K562 (cell line): Measurements from ENCODE around the gene SCMH1. TPM values are rescaled to one million over a fixed set of nuclear protein-coding genes. Genes with fewer than 3 reads are reported as not detected.

ENCODE experiments used
- ATAC-seq: fragments of 200-7000 bp; cut with Tn5 transposase; 3 replicates; pipeline ENCODE4 v1.9.1; 2020; ENCODE audit warnings: moderate library complexity
- BruUV-seq: library from RNA; stranded (reverse); fragments of 400-500 nt; replicated peaks from 2 replicates; lab custom pipeline; 2021; lab: Mats Ljungman, UMichigan
- CTCF ChIA-PET: fragments of 300-600 bp; formaldehyde crosslinking; extraction: SDS; loops from one replicate; lab custom pipeline; 2021; ENCODE audit warnings: low intra/inter-chr PET ratio; lab: Yijun Ruan, JAX
- POLR2A ChIA-PET: fragments of 300-600, 350-650 bp; sonication (Branson Sonifier 250); formaldehyde crosslinking; extraction: SDS; loops from one replicate; lab custom pipeline; 2021; ENCODE audit warnings: antibody characterized with exemption, inconsistent platforms; lab: Yijun Ruan, JAX
- DNase-seq, 4 experiments: peaks; one replicate each; pipeline versions ENCODE4 v3.0.0 to v3.0.0-alpha.2; 2011 to 2018; ENCODE audit warnings: low spot score in 3 of 4, mixed read lengths in 3 of 4; ENCODE audit errors: extremely low read depth in 1 of 4
- FAIRE-seq: peaks from 2 replicates; lab custom pipeline; 2011; peaks lifted over from hg19 to GRCh38; lab: Jason Lieb, UNC
- H2AFZ ChIP-seq: 2 replicates; pipeline ENCODE4 v1.6.0; 2011; ENCODE audit warnings: low read depth, low read length, control low read depth, inconsistent platforms
- H3K27ac ChIP-seq: fragments of 200-600 bp; 3 replicates; pipeline ENCODE4 v1.8.0; 2011; ENCODE audit warnings: low read depth, mild to moderate bottlenecking, control low read depth, inconsistent platforms, low read length, moderate library complexity, mixed read lengths; ENCODE audit errors: extremely low read depth
- H3K27me3 ChIP-seq, 2 experiments: fragments of 300-600 bp in 1 of 2; 2 replicates in 1 of 2; 3 replicates in 1 of 2; pipeline versions ENCODE4 v1.6.0 to v1.8.0; 2011; ENCODE audit warnings: inconsistent platforms in 2 of 2, low read length in 2 of 2, mild to moderate bottlenecking in 1 of 2, mixed read lengths in 1 of 2, moderate library complexity in 1 of 2; ENCODE audit not compliant: control insufficient read depth in 2 of 2, insufficient read depth in 2 of 2
- H3K36me3 ChIP-seq: fragments of 300-600 bp; 3 replicates; pipeline ENCODE4 v1.8.0; 2011; ENCODE audit warnings: mild to moderate bottlenecking, low read length, inconsistent platforms; ENCODE audit not compliant: control insufficient read depth, insufficient read depth
- H3K4me1 ChIP-seq, 2 experiments: fragments of 200-600 bp in 1 of 2; replicated peaks in 1 of 2; 2 replicates in 1 of 2; 3 replicates in 1 of 2; pipeline versions ENCODE4 v1.5.1 to v1.8.0; 2011; ENCODE audit warnings: inconsistent platforms in 2 of 2, low read length in 2 of 2, mild to moderate bottlenecking in 1 of 2, mixed read lengths in 1 of 2, moderate library complexity in 1 of 2; ENCODE audit not compliant: control insufficient read depth in 2 of 2, insufficient read depth in 2 of 2
- H3K4me2 ChIP-seq: 2 replicates; pipeline ENCODE4 v1.6.1; 2011; ENCODE audit warnings: low read length, control low read depth, inconsistent platforms, mixed read lengths; ENCODE audit not compliant: insufficient read depth
- H3K4me3 ChIP-seq: fragments of 200-600 bp; sonication (generic), shearing (Covaris generic); 2 replicates; pipeline ENCODE4 v1.5.1; 2016; ENCODE audit warnings: control low read depth, inconsistent platforms
- H3K79me2 ChIP-seq: fragments of 200-600 bp; 3 replicates; pipeline ENCODE4 v1.8.0; 2011; ENCODE audit warnings: low read length, inconsistent platforms; ENCODE audit not compliant: control insufficient read depth, insufficient read depth
- H3K9ac ChIP-seq, 2 experiments: 2 replicates each; pipeline versions ENCODE4 v1.6.0 to v1.6.1; 2011; ENCODE audit warnings: low read depth in 2 of 2, low read length in 2 of 2, control low read depth in 1 of 2, inconsistent platforms in 1 of 2, mild to moderate bottlenecking in 1 of 2, mixed read lengths in 1 of 2; ENCODE audit not compliant: insufficient read depth in 1 of 2
- H3K9me1 ChIP-seq: one replicate; pipeline ENCODE4 v1.6.0; 2011; ENCODE audit warnings: inconsistent platforms, mild to moderate bottlenecking, low read length, moderate library complexity; ENCODE audit not compliant: control insufficient read depth, insufficient read depth
- H3K9me3 ChIP-seq: replicated peaks from 2 replicates; pipeline ENCODE4 v1.5.1; 2011; ENCODE audit warnings: low read depth, low read length, inconsistent platforms; ENCODE audit not compliant: control insufficient read depth, insufficient read depth
- H4K20me1 ChIP-seq: replicated peaks from 2 replicates; pipeline ENCODE4 v1.6.1; 2011; ENCODE audit warnings: low read length, inconsistent platforms, mixed read lengths; ENCODE audit not compliant: control insufficient read depth, insufficient read depth
- ATF3 ChIP-seq, 2 experiments: fragments of 450-650 bp in 1 of 2; sonication (generic) in 1 of 2; formaldehyde crosslinking in 1 of 2; IDR thresholded peaks in 1 of 2; conservative IDR thresholded peaks in 1 of 2; 2 replicates each; pipeline versions ENCODE4 v1.6.1 to v1.8.1; 2016 to 2023; ENCODE audit warnings: mild to moderate bottlenecking in 2 of 2, moderate library complexity in 2 of 2, inconsistent platforms in 1 of 2, missing genetic modification reagents in 1 of 2
- CEBPG ChIP-seq, 3 experiments: fragments of 200-800 bp in 1 of 3; sonication (Bioruptor generic) in 1 of 3; sonication (generic) in 1 of 3; formaldehyde crosslinking in 1 of 3; IDR thresholded peaks in 2 of 3; conservative IDR thresholded peaks in 1 of 3; 2 replicates each; pipeline versions ENCODE4 v1.6.1 to v1.8.0; 2016 to 2022; ENCODE audit warnings: missing compliant biosample characterization in 2 of 3, missing genetic modification characterization in 2 of 3, mild to moderate bottlenecking in 1 of 3, missing genetic modification reagents in 1 of 3
- CHD2 ChIP-seq: IDR thresholded peaks from 2 replicates; pipeline ENCODE4 v1.6.1; 2011; ENCODE audit warnings: low read depth, low read length
- MIER1 ChIP-seq: fragments of 450-650 bp; IDR thresholded peaks from 2 replicates; pipeline ENCODE4 v1.6.1; 2016; ENCODE audit warnings: antibody characterized with exemption, mild to moderate bottlenecking, low read depth
- ZNF583 ChIP-seq: fragments of 250-450 bp; sonication (Bioruptor Pico); IDR thresholded peaks from 2 replicates; pipeline ENCODE4 v1.4.0; 2020
- WGBS: fragments of 100-300 bp; shearing (Covaris generic); methylation state at CpG from one replicate; pipeline ENCODE4 v1.1.6; 2016; ENCODE audit warnings: low coverage, mixed read lengths; ENCODE audit not compliant: insufficient coverage; ENCODE audit errors: missing lambda C conversion rate; 5-methylcytosine and 5-hydroxymethylcytosine counted together
- in situ Hi-C: fragments of 300-500 bp; cut with MboI; formaldehyde crosslinking; loops from 4 replicates; pipeline ENCODE4 v1.15.0; 2018; ENCODE audit warnings: inconsistent platforms, mixed read lengths
- intact Hi-C: fragments of 100-400 bp; cut with micrococcal nuclease; formaldehyde crosslinking; loops from 2 replicates; pipeline ENCODE4 v1.14.2; 2022
- polyA plus RNA-seq, 8 experiments: library from polyadenylated mRNA; depleted of rRNA in 4 of 8; stranded (reverse) in 5 of 8; unstranded in 3 of 8; fragments of >200 nt; fragmentation: Nextera tagmentation in 2 of 8; fragmentation: Illumina TruSeq in 1 of 8; extraction: Ambion mirVana in 2 of 8; extraction: Trizol in 1 of 8; gene quantifications; 2 replicates each; pipeline versions ENCODE4 v1.2.1 to v1.2.3, GENCODE V29; 2011 to 2014; ENCODE audit warnings: inconsistent platforms in 1 of 8, missing spikeins in 1 of 8
- total RNA-seq, 7 experiments: library from RNA; depleted of rRNA in 6 of 7; stranded (reverse); fragments of >200 nt in 6 of 7; fragmentation: Illumina TruSeq in 2 of 7; extraction: Trizol in 2 of 7; gene quantifications; 2 replicates each; pipeline versions ENCODE4 v1.2.1 to v1.2.3, GENCODE V29; 2011 to 2021; ENCODE audit warnings: low replicate concordance in 1 of 7

The SCMH1 gene
- total and polyA plus RNA-seq, 9 of the 15 experiments (the other 6 are each of a cell fraction or from before 2014, with no cell fraction given) = 8.5 to 37.0 (median 26.8) TPM

GRCh38 chr1:41153750-41154274 lies 88.3 kb downstream of the SCMH1 start:
- H3K79me2 ChIP-seq = no peaks in the 10 kb centered on the region
- no peak overlapping the region for H3K9ac ChIP-seq
- intact Hi-C loops (no loop called here), in situ Hi-C loops (no loop called here)
- H3K27me3 ChIP-seq = no peaks in the 10 kb centered on the region
- H3K4me2 ChIP-seq = no peak overlapping the region
- no peak for TF ChIP-seq MIER1
- CTCF ChIA-PET = interaction anchor here (1.0 kb wide), 1 partner anchor 12 kb away, joined by 3 read pairs; no protein-coding TSS in a partner anchor
- peaks cover 2 to 24% of the 10 kb centered on the region in 2 experiments; a peak in 4 of 5 replicates for H3K4me1 ChIP-seq
- H3K4me3 ChIP-seq = no peak overlapping the region
- no TSS peak for BruUV-seq
- ATAC-seq = no peak
- H3K9me1 ChIP-seq = no peaks in the 10 kb centered on the region
- no peak overlapping the region for H2AFZ ChIP-seq
- H4K20me1 ChIP-seq = peaks cover 4% of the 10 kb centered on the region; the same call in 1 of the 2 replicates
- POLR2A ChIA-PET = interaction anchor here (1.3 kb wide), 1 partner anchor 40 kb away, joined by 3 read pairs; no protein-coding TSS in a partner anchor
- no peak overlapping the region for H3K27ac ChIP-seq
- H3K9me3 ChIP-seq = no peaks in the 10 kb centered on the region
- DNase-seq = no peak
- peaks cover 8% of the 10 kb centered on the region; the same call in 2 of the 3 replicates for H3K36me3 ChIP-seq
- no peak for FAIRE-seq

GRCh38 chr1:41152622-41153044 lies 89.5 kb downstream of the SCMH1 start:
- no peak for DNase-seq
- no peak for FAIRE-seq
- peaks cover 2 to 14% of the 10 kb centered on the region in 2 experiments; a peak in 4 of 5 replicates for H3K4me1 ChIP-seq
- H3K9me3 ChIP-seq = no peaks in the 10 kb centered on the region
- H3K4me3 ChIP-seq = no peak overlapping the region
- H3K4me2 ChIP-seq = no peak overlapping the region
- ChIA-PET POLR2A (interaction anchor here (1.3 to 1.7 kb wide), 2 partner anchors 8 to 41 kb away, joined by 3 to 6 read pairs; no protein-coding TSS in a partner anchor), CTCF (no interaction called here)
- WGBS = 96% methylated on average over 1 of the region's 1 CpG
- no peak overlapping the region for H3K27ac ChIP-seq
- intact Hi-C loops (no loop called here), in situ Hi-C loops (no loop called here)
- H2AFZ ChIP-seq = no peak overlapping the region
- no peaks in the 10 kb centered on the region for H3K27me3 ChIP-seq
- H3K9me1 ChIP-seq = no peaks in the 10 kb centered on the region
- no peak for TF ChIP-seq ZNF583
- no peak for TF ChIP-seq CEBPG (CRISPR knock-in tag; IDR thresholded peaks at IDR 0.05)
- peak in 1 of 2 experiments; percentile 20; a peak in 1 of 4 replicates for TF ChIP-seq CEBPG (tag; conservative IDR thresholded peaks at IDR 0.05 in 1 of 2, IDR thresholded peaks at IDR 0.05 in 1 of 2)
- peak; percentile 66 for TF ChIP-seq ATF3 (IDR thresholded peaks at IDR 0.05)
- TF ChIP-seq ATF3 (CRISPR knock-in tag; conservative IDR thresholded peaks at IDR 0.05) = no peak
- no peak for TF ChIP-seq CHD2
- no peak for ATAC-seq
- no peak overlapping the region for H3K9ac ChIP-seq
- peaks cover 4% of the 10 kb centered on the region; the same call in 1 of the 2 replicates for H4K20me1 ChIP-seq
- BruUV-seq = no TSS peak
- H3K36me3 ChIP-seq = peaks cover 8% of the 10 kb centered on the region; the same call in 2 of the 3 replicates
- H3K79me2 ChIP-seq = no peaks in the 10 kb centered on the region
